GM23338 (cell line): ENCODE results near the gene CMSS1. TPM values are rescaled to one million over a fixed set of nuclear protein-coding genes. Genes with fewer than 3 reads are reported as not detected.

Experiments used
- ATAC-seq: fragments of 200-7000 bp; cut with Tn5 transposase; 3 replicates; pipeline ENCODE4 v1.9.1; 2020
- DNase-seq: peaks from one replicate; pipeline ENCODE4 v3.0.0-alpha.2; 2015; ENCODE audit warnings: low spot score
- H2AFZ ChIP-seq: fragments of 200-600 bp; sonication (generic); 2 replicates; pipeline ENCODE4 v1.8.0; 2016; ENCODE audit warnings: antibody characterized with exemption, mild to moderate bottlenecking, moderate library complexity
- H3F3A ChIP-seq: fragments of 200-600 bp; sonication (generic); replicated peaks from 2 replicates; pipeline ENCODE4 v1.8.0; 2017; ENCODE audit warnings: antibody characterized with exemption, mixed run types, low read depth
- H3K27ac ChIP-seq: fragments of 200-600 bp; sonication (generic); 2 replicates; pipeline ENCODE4 v1.6.1; 2016; ENCODE audit warnings: low read depth
- H3K27me3 ChIP-seq: fragments of 200-600 bp; sonication (generic); 2 replicates; pipeline ENCODE4 v1.8.0; 2016; ENCODE audit warnings: mild to moderate bottlenecking, mixed run types, moderate library complexity; ENCODE audit not compliant: insufficient read depth
- H3K36me3 ChIP-seq: fragments of 200-600 bp; sonication (generic); 2 replicates; pipeline ENCODE4 v1.8.0; 2016; ENCODE audit warnings: mild to moderate bottlenecking; ENCODE audit not compliant: insufficient read depth
- H3K4me1 ChIP-seq: fragments of 200-600 bp; sonication (generic); 2 replicates; pipeline ENCODE4 v1.8.0; 2016; ENCODE audit warnings: mild to moderate bottlenecking, moderate library complexity; ENCODE audit not compliant: insufficient read depth
- H3K4me2 ChIP-seq: fragments of 200-600 bp; sonication (generic); 2 replicates; pipeline ENCODE4 v1.7.1; 2017; ENCODE audit warnings: mixed run types
- H3K4me3 ChIP-seq: fragments of 200-600 bp; sonication (generic); 2 replicates; pipeline ENCODE4 v1.6.1; 2016; ENCODE audit warnings: mixed run types
- H3K79me2 ChIP-seq: fragments of 200-600 bp; sonication (generic); replicated peaks from 2 replicates; pipeline ENCODE4 v1.8.0; 2017; ENCODE audit warnings: mild to moderate bottlenecking; ENCODE audit not compliant: insufficient read depth
- H3K9me2 ChIP-seq: fragments of 200-600 bp; sonication (generic); 2 replicates; pipeline ENCODE4 v1.8.0; 2017; ENCODE audit not compliant: insufficient read depth
- H4K20me1 ChIP-seq: fragments of 200-600 bp; sonication (generic); replicated peaks from 2 replicates; pipeline ENCODE4 v1.8.0; 2017; ENCODE audit warnings: mild to moderate bottlenecking; ENCODE audit not compliant: insufficient read depth
- H3K27ac Mint-ChIP-seq: 2 replicates; pipeline ENCODE4 v1.8.0; 2020; ENCODE audit warnings: inconsistent platforms, mild to moderate bottlenecking, moderate library complexity, mixed read lengths
- H3K27me3 Mint-ChIP-seq: 3 replicates; pipeline ENCODE4 v1.8.0; 2022; ENCODE audit warnings: low read depth, mild to moderate bottlenecking, moderate library complexity, mixed read lengths, inconsistent platforms; ENCODE audit not compliant: insufficient read depth, poor library complexity
- H3K36me3 Mint-ChIP-seq: 3 replicates; pipeline ENCODE4 v1.8.0; 2021; ENCODE audit warnings: low read depth, mild to moderate bottlenecking, inconsistent platforms, moderate library complexity, mixed read lengths
- H3K4me1 Mint-ChIP-seq: 3 replicates; pipeline ENCODE4 v1.8.0; 2020; ENCODE audit warnings: mild to moderate bottlenecking, inconsistent platforms, mixed read lengths
- H3K4me3 Mint-ChIP-seq: 3 replicates; pipeline ENCODE4 v1.8.0; 2021; ENCODE audit warnings: moderate library complexity, mild to moderate bottlenecking, inconsistent platforms, mixed read lengths
- H3K9me3 Mint-ChIP-seq: 3 replicates; pipeline ENCODE4 v1.8.0; 2020; ENCODE audit warnings: moderate library complexity, mild to moderate bottlenecking, inconsistent platforms, mixed read lengths
- CREB1 ChIP-seq: fragments of 250-450 bp; sonication (Bioruptor Pico); IDR thresholded peaks from 2 replicates; pipeline ENCODE4 v1.5.0; 2020; ENCODE audit warnings: low read depth, mild to moderate bottlenecking, moderate library complexity
- EZH2 ChIP-seq: fragments of 200-600 bp; sonication (generic); IDR thresholded peaks from one replicate; pipeline ENCODE4 v1.8.0; 2017; ENCODE audit warnings: antibody characterized with exemption, mild to moderate bottlenecking, low read depth; ENCODE audit not compliant: unreplicated experiment
- EZH2phosphoT487 ChIP-seq: fragments of 200-600 bp; sonication (generic); IDR thresholded peaks from one replicate; pipeline ENCODE4 v1.8.1; 2018; ENCODE audit warnings: antibody characterized with exemption; ENCODE audit not compliant: unreplicated experiment
- JUNB ChIP-seq: IDR thresholded peaks from one replicate; pipeline ENCODE4 v1.6.1; 2016; ENCODE audit warnings: antibody characterized with exemption; ENCODE audit not compliant: unreplicated experiment
- NANOG ChIP-seq: IDR thresholded peaks from 2 replicates; pipeline ENCODE4 v1.6.1; 2016; ENCODE audit warnings: antibody characterized with exemption, borderline replicate concordance
- POLR2AphosphoS5 ChIP-seq: IDR thresholded peaks from 2 replicates; pipeline ENCODE4 v1.6.1; 2016; ENCODE audit warnings: antibody characterized with exemption, low read depth
- STAT1 ChIP-seq: IDR thresholded peaks from one replicate; pipeline ENCODE4 v1.6.1; 2016; ENCODE audit warnings: antibody characterized with exemption; ENCODE audit not compliant: unreplicated experiment
- ZNF114 ChIP-seq: fragments of 250-450 bp; sonication (Bioruptor Pico); IDR thresholded peaks from 2 replicates; pipeline ENCODE4 v1.5.0; 2020; ENCODE audit warnings: mild to moderate bottlenecking, moderate library complexity
- ZNF331 ChIP-seq: fragments of 250-450 bp; sonication (Bioruptor Pico); IDR thresholded peaks from 2 replicates; pipeline ENCODE4 v1.5.0; 2020; ENCODE audit warnings: low read depth, mild to moderate bottlenecking, moderate library complexity
- polyA plus RNA-seq: library from polyadenylated mRNA; unstranded; fragments of >200 nt; fragmentation: Nextera tagmentation; extraction: Ambion mirVana; gene quantifications from 2 replicates; pipeline ENCODE4 v1.2.1, GENCODE V29; 2016
- total RNA-seq: library from RNA; depleted of rRNA; stranded (reverse); fragments of >200 nt; shearing (Covaris generic); gene quantifications from 2 replicates; pipeline ENCODE4 v1.2.3, GENCODE V29; 2014
- TF ChIP-seq, protein P1 (sequence below), 2 experiments: fragments of 200-600 bp in 1 of 2; sonication (generic) in 1 of 2; conservative IDR thresholded peaks; 2 replicates each; pipeline versions ENCODE4 v1.5.1 to v1.6.1; 2016 to 2017; ENCODE audit warnings: antibody characterized with exemption in 2 of 2, low read depth in 2 of 2, mild to moderate bottlenecking in 2 of 2, moderate library complexity in 1 of 2
- TF ChIP-seq, protein P2 (sequence below): fragments of 250-450 bp; sonication (Bioruptor Pico); IDR thresholded peaks from 2 replicates; pipeline ENCODE4 v1.5.0; 2020; ENCODE audit warnings: mild to moderate bottlenecking, moderate library complexity
- TF ChIP-seq, protein P3 (sequence below): IDR thresholded peaks from one replicate; pipeline ENCODE4 v1.6.1; 2018; ENCODE audit warnings: antibody characterized with exemption; ENCODE audit not compliant: unreplicated experiment
- TF ChIP-seq, protein P4 (sequence below): IDR thresholded peaks from 2 replicates; pipeline ENCODE4 v1.6.1; 2016; ENCODE audit warnings: antibody characterized with exemption

CMSS1 gene
- total and polyA plus RNA-seq, 2 experiments from 2014 or later: 39.4 to 187 TPM

DNA sequence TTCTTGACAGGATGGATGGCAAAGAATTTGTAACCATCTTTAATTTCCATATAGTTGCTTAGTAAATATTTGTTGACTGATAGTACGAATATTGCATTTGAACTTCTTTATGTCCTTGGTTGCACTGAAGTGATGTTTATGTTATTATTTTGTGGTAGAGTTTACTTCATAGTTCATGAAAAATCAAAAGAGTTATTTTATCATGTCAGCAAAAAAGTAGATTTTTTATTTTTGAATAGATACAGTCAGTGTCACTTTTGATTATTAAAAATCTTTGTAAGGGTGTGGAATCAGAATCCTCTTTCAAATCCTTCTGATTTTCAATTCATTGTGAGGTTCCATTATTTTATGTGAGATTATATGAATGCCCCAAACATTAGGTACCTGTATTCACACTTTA lies 261.7 kb downstream of the CMSS1 start:
- Mint-ChIP-seq H3K9me3 (no peaks in the 10 kb centered on the region), H3K4me3 (no peak overlapping the region), H3K27ac (no peak overlapping the region), H3K36me3 (no peaks in the 10 kb centered on the region), H3K27me3 (no peaks in the 10 kb centered on the region), H3K4me1 (peaks cover 4% of the 10 kb centered on the region)
- no peak overlapping the region for H3K4me3 ChIP-seq
- no peaks in the 10 kb centered on the region for H3K79me2 ChIP-seq
- H3F3A ChIP-seq: no peaks in the 10 kb centered on the region; the same call in 1 of the 2 replicates
- H2AFZ ChIP-seq: no peak overlapping the region
- H4K20me1 ChIP-seq: no peaks in the 10 kb centered on the region
- DNase-seq (no peak), ATAC-seq (no peak)
- H3K4me2 ChIP-seq: no peak overlapping the region
- TF ChIP-seq JUNB (no peak), ZNF114 (no peak), POLR2AphosphoS5 (no peak), ZNF331 (no peak), EZH2 (no peak), STAT1 (no peak), NANOG (no peak), CREB1 (CRISPR knock-in tag) (no peak), EZH2phosphoT487 (no peak)
- TF ChIP-seq, protein P1, sequence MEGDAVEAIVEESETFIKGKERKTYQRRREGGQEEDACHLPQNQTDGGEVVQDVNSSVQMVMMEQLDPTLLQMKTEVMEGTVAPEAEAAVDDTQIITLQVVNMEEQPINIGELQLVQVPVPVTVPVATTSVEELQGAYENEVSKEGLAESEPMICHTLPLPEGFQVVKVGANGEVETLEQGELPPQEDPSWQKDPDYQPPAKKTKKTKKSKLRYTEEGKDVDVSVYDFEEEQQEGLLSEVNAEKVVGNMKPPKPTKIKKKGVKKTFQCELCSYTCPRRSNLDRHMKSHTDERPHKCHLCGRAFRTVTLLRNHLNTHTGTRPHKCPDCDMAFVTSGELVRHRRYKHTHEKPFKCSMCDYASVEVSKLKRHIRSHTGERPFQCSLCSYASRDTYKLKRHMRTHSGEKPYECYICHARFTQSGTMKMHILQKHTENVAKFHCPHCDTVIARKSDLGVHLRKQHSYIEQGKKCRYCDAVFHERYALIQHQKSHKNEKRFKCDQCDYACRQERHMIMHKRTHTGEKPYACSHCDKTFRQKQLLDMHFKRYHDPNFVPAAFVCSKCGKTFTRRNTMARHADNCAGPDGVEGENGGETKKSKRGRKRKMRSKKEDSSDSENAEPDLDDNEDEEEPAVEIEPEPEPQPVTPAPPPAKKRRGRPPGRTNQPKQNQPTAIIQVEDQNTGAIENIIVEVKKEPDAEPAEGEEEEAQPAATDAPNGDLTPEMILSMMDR (conservative IDR thresholded peaks at IDR 0.05; ENCODE audit: low read depth in 2 of 2): no peak
- TF ChIP-seq, protein P2, sequence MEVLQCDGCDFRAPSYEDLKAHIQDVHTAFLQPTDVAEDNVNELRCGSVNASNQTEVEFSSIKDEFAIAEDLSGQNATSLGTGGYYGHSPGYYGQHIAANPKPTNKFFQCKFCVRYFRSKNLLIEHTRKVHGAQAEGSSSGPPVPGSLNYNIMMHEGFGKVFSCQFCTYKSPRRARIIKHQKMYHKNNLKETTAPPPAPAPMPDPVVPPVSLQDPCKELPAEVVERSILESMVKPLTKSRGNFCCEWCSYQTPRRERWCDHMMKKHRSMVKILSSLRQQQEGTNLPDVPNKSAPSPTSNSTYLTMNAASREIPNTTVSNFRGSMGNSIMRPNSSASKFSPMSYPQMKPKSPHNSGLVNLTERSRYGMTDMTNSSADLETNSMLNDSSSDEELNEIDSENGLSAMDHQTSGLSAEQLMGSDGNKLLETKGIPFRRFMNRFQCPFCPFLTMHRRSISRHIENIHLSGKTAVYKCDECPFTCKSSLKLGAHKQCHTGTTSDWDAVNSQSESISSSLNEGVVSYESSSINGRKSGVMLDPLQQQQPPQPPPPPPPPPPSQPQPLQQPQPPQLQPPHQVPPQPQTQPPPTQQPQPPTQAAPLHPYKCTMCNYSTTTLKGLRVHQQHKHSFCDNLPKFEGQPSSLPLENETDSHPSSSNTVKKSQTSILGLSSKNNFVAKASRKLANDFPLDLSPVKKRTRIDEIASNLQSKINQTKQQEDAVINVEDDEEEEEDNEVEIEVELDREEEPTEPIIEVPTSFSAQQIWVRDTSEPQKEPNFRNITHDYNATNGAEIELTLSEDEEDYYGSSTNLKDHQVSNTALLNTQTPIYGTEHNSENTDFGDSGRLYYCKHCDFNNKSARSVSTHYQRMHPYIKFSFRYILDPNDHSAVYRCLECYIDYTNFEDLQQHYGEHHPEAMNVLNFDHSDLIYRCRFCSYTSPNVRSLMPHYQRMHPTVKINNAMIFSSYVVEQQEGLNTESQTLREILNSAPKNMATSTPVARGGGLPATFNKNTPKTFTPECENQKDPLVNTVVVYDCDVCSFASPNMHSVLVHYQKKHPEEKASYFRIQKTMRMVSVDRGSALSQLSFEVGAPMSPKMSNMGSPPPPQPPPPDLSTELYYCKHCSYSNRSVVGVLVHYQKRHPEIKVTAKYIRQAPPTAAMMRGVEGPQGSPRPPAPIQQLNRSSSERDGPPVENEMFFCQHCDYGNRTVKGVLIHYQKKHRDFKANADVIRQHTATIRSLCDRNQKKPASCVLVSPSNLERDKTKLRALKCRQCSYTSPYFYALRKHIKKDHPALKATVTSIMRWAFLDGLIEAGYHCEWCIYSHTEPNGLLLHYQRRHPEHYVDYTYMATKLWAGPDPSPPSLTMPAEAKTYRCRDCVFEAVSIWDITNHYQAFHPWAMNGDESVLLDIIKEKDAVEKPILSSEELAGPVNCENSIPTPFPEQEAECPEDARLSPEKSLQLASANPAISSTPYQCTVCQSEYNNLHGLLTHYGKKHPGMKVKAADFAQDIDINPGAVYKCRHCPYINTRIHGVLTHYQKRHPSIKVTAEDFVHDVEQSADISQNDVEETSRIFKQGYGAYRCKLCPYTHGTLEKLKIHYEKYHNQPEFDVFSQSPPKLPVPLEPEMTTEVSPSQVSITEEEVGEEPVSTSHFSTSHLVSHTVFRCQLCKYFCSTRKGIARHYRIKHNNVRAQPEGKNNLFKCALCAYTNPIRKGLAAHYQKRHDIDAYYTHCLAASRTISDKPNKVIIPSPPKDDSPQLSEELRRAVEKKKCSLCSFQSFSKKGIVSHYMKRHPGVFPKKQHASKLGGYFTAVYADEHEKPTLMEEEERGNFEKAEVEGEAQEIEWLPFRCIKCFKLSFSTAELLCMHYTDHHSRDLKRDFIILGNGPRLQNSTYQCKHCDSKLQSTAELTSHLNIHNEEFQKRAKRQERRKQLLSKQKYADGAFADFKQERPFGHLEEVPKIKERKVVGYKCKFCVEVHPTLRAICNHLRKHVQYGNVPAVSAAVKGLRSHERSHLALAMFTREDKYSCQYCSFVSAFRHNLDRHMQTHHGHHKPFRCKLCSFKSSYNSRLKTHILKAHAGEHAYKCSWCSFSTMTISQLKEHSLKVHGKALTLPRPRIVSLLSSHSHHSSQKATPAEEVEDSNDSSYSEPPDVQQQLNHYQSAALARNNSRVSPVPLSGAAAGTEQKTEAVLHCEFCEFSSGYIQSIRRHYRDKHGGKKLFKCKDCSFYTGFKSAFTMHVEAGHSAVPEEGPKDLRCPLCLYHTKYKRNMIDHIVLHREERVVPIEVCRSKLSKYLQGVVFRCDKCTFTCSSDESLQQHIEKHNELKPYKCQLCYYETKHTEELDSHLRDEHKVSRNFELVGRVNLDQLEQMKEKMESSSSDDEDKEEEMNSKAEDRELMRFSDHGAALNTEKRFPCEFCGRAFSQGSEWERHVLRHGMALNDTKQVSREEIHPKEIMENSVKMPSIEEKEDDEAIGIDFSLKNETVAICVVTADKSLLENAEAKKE (CRISPR knock-in tag): no peak
- TF ChIP-seq, protein P3, sequence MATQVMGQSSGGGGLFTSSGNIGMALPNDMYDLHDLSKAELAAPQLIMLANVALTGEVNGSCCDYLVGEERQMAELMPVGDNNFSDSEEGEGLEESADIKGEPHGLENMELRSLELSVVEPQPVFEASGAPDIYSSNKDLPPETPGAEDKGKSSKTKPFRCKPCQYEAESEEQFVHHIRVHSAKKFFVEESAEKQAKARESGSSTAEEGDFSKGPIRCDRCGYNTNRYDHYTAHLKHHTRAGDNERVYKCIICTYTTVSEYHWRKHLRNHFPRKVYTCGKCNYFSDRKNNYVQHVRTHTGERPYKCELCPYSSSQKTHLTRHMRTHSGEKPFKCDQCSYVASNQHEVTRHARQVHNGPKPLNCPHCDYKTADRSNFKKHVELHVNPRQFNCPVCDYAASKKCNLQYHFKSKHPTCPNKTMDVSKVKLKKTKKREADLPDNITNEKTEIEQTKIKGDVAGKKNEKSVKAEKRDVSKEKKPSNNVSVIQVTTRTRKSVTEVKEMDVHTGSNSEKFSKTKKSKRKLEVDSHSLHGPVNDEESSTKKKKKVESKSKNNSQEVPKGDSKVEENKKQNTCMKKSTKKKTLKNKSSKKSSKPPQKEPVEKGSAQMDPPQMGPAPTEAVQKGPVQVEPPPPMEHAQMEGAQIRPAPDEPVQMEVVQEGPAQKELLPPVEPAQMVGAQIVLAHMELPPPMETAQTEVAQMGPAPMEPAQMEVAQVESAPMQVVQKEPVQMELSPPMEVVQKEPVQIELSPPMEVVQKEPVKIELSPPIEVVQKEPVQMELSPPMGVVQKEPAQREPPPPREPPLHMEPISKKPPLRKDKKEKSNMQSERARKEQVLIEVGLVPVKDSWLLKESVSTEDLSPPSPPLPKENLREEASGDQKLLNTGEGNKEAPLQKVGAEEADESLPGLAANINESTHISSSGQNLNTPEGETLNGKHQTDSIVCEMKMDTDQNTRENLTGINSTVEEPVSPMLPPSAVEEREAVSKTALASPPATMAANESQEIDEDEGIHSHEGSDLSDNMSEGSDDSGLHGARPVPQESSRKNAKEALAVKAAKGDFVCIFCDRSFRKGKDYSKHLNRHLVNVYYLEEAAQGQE: no peak
- TF ChIP-seq, protein P4, sequence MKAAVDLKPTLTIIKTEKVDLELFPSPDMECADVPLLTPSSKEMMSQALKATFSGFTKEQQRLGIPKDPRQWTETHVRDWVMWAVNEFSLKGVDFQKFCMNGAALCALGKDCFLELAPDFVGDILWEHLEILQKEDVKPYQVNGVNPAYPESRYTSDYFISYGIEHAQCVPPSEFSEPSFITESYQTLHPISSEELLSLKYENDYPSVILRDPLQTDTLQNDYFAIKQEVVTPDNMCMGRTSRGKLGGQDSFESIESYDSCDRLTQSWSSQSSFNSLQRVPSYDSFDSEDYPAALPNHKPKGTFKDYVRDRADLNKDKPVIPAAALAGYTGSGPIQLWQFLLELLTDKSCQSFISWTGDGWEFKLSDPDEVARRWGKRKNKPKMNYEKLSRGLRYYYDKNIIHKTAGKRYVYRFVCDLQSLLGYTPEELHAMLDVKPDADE: no peak
- no peak overlapping the region for H3K27ac ChIP-seq
- no peaks in the 10 kb centered on the region for H3K36me3 ChIP-seq
- H3K9me2 ChIP-seq: no peaks in the 10 kb centered on the region
- no peaks in the 10 kb centered on the region for H3K27me3 ChIP-seq
- peaks cover 1% of the 10 kb centered on the region for H3K4me1 ChIP-seq
